Activated CD4-positive, CD25-positive, alpha-beta regulatory T cell (primary cell): ENCODE data around the gene GPX3.

ENCODE experiments used
- DNase-seq, 4 experiments: peaks; one replicate each; lab custom pipeline; 2025; lab: John Stamatoyannopoulos, UW

Gene GPX3

DNA sequence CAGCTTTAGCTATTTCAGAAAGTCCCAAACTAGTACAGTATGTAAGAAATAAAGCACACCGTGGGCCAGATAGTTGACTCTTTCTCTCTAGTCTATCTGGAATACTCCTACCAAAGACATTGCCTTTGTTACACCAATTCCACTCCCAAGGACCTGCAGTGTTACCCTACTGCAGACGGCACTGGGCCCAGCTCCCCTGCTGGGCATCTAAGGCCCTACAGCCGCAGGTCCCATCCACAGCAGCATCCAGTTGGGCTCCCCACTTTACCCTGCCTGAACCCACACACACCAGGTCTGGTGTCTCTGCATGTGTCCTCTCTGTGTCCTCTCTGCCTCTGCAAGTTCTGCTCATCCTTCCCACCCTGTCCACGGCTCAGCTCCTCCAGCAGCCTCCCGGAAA is 37.9 kb downstream of the GPX3 start:
- DNase-seq = no peak

DNA sequence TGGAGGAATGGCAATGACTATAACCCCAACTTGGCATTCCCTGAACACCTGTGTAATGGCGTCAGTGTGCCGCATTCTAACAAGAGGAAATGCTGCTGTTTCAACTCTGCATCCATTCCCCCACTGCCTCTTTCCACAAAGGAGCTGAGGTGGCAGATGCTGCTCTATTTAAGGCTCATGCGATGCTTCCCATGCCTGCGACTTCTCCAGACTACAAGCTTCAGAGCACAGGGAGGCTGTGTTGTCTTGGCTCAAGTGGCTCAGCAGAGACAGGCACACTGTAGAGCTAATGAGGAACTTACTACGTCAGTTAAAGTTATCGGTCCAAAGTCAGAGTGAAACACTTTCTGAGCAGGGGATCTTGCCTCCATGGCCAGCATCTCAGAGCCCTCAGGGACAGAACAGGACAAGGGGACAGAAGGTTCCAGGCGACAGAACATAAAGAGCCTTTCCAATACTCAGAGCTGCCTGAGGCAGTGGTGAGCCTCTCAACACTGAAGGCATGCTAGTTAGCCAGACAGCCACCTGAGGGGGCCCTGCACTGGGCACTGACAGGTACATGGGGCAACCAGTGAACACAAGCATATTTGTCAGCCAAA is 38.6 kb downstream of the GPX3 start:
- DNase-seq = no peak

DNA sequence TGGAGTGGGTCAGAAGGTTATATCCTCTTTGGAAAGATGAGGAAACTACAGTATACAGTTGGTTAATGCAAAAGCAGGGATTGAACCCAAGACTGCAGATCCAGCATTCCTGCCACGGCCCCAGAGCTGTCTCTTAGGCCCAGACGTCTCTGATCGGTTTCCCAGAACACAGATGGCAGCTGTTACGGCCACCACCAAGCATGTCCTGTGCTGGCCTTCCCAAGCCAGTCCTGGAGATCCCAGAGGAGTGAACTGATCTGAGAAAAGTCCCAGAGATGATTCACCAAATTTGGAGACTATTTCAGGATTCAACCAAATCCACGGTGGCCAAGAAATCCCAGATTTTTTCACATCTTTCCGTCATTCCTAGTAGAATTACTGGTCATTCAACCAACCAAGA is 40.4 kb downstream of the GPX3 start:
- no peak for DNase-seq

DNA sequence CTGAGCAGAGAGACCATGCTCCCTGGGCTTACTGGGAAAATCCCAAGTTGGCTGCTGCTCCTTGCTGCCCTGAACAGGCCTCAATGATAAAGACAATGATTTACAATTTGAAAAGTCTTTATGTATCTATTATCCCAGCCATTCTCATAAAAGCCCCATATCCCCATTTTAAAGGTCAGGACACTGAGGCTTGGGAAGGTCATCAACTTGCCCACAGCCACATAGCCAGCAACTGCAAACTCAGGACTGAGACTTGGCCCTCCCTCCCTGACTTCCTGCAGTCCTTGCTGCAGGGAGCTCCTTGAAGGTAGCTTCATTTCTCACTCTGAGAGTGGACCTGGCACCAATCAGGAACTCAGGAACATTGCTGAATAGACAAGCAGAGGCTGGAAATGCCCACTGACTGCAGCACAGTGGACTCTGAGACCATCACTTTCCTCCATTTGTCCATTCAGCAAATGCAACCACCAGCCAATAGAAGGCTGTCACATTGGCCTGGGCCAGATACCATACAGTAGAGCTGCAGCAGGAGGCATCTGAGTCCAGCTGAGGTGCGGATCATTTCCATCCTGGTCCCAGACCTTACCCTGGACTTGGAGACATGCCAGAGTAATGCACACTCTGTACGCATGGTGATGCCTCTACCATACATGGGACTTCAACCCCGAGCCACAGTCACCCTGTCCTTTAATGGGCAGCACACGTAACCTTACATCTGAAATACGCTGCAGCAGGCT is 42.2 kb downstream of the GPX3 start:
- DNase-seq = no peak

DNA sequence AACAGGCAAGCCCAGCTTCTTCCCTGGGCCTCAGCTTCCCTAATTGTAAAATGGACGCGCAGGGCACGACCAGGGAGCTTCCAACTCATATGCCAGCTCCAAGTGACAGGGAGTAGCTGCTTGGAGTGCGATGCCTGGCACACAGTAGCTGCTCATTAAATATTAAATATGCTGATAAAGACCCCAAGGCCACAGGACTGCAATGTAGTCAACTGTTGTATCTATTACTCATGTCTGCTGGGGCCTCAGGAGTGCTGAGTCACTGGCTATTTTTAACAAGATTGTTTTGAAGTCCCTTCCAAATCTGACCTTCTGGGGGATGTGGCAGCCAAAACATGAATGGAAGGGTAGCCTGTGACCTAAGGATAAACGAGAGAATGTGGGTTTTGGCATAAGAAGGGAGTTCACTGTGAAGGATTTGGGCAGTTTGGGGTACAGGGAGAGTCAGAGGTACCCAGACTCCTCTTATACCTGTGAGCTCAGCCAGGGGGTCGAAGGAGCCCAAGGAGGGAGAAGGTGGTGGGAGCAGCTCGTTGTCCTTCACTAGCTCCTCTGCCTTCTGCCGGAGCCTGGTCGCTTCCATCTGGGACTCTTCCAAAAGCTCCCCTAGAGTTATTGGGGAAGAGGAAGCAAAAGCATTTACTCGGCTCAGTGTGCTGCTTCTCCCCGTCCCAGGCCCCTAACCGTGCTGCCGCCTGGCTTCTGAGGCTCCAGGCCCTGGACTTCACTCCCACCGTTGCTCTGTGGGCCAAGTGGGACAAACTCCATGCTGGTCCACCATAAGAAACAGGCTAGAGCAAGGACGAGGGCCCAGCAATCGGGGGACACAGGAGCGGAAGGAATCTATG is 43.0 kb downstream of the GPX3 start:
- DNase-seq = no peak

DNA sequence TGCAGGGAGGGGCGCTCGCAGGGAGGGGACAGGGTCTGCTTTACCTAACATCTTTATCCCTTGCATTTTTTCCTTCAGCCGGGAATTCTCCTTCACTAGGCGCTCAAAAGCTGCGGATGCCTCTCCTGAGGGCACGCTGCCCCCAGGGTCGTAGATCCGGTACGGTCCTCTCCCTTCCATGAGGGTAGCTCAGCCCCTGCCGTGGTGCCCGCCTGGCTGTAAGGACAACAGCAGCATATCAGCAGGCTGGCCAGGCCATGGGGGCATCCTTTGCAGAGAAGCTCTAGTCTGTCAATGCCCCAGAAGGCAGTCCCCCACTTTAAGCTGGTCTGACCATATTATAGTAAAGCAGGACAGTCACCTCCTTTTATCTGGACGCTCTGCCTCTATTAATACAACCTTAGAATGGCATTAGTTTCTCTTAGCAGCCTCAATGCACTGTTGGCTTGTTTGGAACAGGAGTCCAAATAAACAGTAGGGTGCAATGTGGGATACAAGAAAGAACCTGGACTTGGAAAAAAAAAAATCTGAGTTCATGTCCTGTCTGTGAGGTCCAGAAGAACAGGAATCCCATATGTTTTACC is 44.6 kb downstream of the GPX3 start:
- no peak for DNase-seq

DNA sequence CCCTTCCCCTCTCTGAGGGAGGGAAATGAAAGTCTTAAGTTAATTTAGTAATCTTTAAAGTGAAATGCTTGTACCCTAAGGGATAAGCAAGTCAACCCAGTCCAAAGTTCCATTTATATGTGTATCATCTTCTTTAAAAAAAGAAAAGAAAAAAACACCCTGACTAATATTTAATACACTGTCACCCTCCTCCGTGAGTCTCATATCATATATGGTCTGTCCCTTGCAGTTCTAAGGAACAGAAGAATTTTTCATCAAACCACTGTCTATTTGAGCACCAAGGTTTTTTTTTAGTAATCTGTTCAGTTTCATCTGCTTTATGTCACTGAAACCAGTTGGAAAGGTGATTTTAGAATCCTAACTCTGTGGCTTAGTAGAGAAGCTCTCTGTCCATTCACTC is 45.2 kb downstream of the GPX3 start:
- DNase-seq = no peak

DNA sequence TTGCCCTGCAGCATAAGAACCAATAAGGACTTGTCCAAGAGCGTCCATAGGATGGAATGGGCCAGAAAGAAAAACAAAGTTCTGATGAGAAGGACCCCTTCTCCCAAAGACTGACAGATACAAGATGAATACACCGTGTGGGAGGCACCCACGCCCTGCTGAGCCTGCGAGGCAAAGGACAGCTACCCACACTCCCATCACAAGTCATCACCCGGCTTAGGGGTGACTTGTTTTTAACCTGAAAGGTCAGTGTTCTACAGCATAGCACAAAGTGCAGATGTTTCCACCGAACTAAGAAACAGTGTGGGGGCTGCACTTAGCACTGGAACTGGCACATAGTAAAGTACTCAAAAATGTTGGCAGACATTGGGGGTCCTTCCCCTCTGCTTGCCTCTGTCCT is 46.5 kb downstream of the GPX3 start:
- DNase-seq = no peak

DNA sequence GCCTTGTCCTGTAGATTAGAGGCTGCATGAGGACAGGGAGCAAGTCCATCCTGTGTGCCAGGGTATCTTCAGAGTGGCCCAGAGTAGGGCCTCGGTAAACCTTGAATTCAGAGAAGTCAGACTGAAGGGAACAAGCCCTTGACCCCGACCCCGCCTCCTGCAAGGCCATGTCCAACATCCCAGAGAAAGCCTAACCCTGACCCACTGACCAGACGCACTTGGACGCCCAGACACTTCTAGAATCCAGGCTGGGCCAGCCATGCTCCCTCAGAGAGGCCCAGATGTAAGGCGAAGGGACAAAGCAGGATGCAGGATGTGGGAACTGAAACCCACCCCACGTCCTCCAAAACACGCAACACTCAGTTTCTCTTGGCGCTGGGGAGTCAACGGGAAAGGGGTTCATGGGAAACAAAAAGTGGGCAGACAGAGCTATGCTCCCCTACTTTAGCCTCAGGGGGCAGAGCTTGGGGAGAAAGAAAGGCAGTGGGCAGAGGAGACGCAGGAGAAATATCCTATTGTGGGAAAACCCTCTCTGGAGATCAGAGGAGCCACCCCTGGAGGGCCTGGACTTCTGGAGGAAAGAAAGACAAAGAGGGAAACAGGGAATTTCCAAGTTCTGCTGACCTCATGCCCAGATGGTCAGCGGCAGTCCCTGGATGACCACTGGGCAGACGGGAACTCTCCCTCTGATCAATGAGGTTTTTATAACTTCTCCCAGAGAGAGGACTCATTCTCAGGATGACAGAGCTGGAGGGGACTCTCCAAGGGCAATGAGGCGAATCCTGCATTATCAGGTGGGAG is 47.4 kb downstream of the GPX3 start:
- DNase-seq = no peak

DNA sequence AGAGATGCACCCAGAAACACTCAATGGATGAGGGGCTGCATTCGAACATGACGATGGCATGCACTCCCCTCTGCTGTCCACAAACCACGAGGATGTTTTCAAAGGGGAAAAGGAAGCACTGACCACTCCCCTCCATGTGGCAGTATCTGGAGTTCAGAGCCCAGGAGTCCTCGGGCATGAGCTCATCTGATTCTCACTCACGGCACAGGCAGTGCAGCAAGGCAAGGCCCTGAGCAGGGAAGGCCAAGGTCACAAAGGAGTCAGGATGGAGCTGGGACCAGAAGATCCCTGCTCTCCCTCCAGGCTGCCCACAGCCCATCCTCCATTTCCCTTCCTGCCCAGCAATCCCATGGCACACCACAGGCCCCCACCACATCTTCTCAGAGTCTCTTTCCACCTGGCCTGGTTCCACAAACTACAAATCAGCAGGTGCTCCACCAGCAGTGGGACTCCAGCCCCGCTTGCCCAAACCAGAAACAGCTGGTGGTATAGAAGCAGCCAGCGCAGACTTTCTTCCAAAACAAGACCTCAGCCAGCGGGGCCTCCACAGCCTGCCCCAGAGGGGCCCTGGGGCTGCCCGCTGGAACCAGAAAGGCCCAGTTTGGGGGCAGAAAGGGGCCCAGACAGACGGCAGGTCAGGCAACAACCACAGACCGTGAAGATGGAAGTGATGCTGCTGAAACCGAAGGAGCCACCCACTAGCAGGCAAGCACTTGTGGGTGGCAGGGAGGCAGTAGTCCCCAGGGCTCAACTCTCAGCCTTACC is 48.2 kb downstream of the GPX3 start:
- DNase-seq = no peak

DNA sequence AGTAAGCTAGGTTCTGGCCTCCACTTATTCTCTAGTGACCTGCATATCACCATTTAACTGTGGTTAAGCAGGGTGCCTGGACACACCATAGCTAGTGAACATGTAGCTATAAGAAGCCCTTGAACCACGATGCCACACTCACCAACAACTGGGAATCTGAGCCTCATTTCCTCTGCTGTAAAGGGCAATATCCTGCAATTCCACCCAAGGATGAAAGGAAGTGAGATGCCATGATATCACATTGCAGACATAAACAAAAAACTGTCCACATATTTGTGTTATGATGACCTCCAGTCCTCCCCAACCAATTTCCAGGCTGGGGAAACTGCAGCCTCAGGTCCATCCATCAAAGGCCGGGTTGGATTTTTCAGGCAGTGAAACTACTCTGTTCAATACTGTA is 50.1 kb downstream of the GPX3 start:
- no peak for DNase-seq

DNA sequence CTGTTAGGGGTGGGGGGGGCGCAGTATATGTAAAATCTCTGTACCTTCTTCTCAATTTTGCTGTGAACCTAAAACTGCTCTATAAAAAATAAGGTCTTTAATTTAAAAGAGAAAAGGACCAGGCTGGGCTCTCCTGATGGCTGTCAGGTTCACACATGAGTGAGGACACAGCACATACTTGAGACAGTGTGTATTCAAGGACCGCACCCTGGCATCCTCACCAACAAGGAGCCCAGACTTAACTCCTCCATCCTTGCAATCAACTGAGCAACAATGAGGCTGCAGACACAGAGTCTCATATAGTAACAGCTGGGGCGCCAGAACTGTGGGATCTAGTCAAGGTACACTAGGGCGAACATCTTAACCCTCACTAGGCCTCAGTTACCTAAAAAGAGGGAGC is 50.6 kb downstream of the GPX3 start:
- DNase-seq = no peak

DNA sequence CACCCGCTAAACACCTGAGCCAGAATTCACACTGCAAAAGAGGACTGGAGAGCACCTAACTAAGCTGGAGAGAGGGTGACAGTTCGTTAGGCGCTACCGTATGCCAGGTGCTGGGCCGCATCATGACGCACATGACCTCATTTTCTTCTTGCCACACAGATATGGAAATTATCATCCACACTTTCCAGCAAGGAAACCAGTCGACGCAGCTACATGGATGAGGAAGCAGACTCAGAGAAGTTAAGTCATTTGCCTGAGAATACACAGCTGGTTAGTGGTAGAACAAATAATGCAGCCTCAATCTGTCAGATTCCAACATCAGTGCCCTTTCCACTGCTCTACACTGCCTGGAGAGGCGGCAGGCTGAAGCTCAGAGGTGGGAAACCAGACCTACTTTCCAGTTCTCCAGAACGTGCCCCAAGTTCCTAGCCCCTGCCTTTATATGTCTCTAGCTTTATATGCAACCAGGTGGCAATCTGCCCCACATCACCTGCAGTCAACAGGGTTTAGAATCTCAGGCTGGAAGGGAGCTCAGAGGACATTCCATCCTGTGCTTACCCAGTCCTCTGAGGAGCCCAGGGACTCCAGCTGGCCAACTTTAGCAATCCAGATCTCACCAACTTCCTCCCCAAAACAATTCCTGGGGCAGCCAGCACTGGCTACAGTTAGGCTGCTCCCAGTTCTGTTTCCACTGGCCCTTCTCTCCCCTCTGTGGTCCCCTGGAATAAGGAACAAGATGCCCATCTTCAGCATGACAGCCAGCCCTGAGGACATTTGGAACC is 51.6 kb downstream of the GPX3 start:
- DNase-seq = no peak

DNA sequence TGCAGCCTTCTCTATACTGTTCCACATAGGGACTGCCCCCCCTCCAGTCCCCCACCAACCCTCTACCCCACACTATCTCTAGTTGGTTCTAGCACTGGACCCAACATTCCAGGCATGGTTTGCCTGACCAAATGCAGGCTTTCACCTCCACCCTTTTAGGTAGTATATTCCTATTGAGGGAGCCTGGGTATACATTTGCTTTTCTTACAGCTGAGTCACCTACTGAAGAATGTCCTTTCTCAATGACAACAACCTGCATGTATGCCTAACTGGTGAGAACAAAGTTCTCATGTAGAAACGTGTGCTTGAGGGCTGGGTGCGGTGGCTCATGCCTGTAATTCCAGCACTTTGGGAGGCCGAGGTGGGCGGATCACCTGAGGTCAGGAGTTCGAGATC is 52.2 kb downstream of the GPX3 start:
- DNase-seq = no peak

DNA sequence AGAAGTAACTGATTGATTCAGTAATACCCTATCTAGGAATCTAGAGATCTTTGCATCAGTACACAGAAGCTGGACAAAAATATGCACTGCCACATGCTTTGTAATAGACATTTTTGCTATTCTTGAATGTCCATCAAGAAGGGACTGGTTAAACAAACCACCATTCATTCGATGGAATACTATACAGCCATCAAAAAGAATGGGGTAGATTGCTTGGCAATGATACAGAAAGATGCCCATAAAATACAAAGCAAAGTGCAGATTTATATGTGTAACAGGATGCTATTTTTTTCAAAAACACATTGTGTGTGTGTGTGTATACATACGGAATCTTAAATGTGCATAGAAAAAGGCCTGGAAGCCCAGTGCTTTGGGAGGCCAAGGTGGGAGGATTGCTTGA is 52.9 kb downstream of the GPX3 start:
- DNase-seq = no peak

DNA sequence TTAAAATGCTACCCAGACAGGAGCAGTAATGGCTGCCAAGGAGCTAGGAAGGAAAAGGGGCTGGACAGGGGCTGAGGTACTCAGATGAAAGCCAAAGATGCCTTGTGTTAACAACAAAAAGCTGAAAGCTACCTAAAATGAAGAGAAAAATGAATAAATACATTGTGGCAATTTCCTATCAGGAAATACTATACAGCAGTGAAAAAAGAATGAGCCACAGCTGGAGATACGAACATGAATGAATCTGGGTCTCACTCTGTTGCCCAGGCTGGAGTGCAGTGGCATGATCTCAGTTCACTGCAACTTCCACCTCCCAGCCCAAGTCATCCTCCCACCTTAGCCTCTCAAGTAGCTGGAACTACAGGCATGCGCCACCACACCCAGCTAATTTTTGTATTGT is 54.2 kb downstream of the GPX3 start:
- DNase-seq = no peak

DNA sequence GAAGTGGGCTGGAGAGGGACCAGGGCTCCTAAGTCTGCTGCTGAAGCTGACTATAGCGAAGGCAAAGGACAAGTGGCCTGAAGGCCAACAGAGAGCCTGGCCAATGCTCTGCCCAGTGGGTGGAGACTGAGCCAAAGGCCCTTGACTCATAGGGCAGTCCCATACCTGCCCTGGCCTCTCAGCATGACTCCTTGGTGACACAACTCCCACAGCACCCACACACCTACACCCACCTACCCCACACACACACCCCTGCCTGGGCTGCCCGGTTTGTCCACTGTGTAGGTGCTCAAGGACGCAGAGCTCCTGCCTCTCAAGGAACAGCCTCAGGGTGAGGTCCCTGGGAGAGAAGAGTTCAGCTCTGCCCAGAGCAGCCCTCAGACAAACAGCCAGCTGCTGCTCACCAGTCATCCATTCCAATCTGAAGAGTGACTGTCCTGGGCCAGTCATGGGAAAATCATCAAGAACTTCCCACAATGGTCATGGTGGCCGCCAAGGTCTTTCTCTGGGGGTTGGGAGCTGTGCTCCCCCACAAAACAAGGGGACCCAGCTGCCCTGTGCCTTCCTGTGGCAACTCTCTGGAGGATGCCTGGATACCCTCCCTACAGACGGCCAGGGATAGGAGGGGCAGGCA is 55.4 kb downstream of the GPX3 start:
- DNase-seq = no peak

DNA sequence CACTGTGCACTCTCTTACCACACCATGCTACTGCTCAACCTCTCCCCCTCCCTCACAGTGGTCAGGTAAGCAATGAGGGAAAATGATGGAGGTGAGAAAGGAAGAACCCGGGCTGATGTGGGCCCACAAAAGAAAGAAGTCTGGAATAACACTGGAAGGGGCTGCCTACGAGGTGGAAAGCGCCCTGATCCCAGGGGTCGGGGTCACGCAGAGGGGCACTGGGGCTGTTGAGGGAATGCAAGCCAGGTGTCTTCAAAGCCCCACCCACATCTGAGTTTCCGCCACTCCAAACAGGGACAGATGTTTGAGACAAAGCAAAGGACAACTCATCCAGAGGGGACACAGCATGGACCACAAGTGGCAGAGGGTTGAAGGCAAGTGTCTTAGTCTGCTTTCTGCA is 56.2 kb downstream of the GPX3 start:
- DNase-seq = no peak

DNA sequence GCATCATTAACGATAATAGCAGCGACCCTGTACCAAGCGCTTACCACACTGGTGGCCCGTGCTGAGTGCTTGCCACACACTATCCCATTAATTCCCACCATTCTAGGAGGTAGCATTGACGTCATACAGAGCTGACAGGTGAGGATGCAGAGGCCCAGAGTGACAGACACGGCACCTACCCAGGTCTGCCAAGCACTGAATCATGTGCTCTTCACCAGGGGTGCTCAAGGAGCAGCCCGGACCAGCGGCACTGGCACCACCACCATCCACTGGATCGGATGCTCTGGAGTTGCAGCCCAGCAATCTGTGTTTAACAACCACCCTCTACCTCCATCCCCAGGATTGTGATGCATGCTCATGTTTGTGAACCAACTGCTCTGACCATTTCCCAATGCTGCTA is 57.0 kb downstream of the GPX3 start:
- no peak for DNase-seq

DNA sequence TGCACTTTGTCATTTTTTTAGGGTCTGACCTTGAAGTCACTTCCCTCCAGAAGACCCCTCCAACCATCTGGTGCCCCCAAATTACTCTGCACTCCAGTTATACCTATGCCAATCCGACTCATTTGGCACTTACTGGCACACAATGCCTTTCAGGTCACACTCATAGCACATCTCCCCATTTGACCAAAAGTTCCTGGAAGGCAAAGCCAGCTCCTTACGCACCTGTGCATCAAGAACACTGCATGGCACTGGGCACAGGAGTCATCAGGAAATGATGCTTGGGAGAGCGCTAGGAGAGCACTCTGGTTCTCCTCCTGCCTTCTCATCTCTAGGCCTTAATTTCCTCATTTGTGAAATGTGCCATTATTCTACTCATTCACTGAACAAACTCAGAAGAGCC is 57.6 kb downstream of the GPX3 start:
- no peak for DNase-seq
